Astrocyte (in vitro differentiated cells and primary cell): ENCODE measurements around the gene GDPD5. TPM values are rescaled to one million over a fixed set of nuclear protein-coding genes. Genes with fewer than 3 reads are reported as not detected.

Source experiments
- DNase-seq: peaks from one replicate; pipeline ENCODE4 v3.0.0-alpha.2; 2010; ENCODE audit warnings: low read depth
- FAIRE-seq: peaks from 2 replicates; lab custom pipeline; 2011; peaks lifted over from hg19 to GRCh38; lab: Jason Lieb, UNC
- H2AFZ ChIP-seq: 2 replicates; pipeline ENCODE4 v1.6.0; 2012; ENCODE audit warnings: low read depth, low read length, inconsistent platforms
- H3K27ac ChIP-seq: 2 replicates; pipeline ENCODE4 v1.5.1; 2011; ENCODE audit warnings: low read depth, low read length, inconsistent platforms
- H3K27me3 ChIP-seq: 2 replicates; pipeline ENCODE4 v1.6.0; 2011; ENCODE audit warnings: low read length, inconsistent platforms; ENCODE audit not compliant: insufficient read depth
- H3K36me3 ChIP-seq: 2 replicates; pipeline ENCODE4 v1.5.1; 2011; ENCODE audit warnings: low read length, inconsistent platforms; ENCODE audit not compliant: insufficient read depth
- H3K4me1 ChIP-seq: 2 replicates; pipeline ENCODE4 v1.5.1; 2011; ENCODE audit warnings: low read length, inconsistent platforms; ENCODE audit not compliant: insufficient read depth
- H3K4me2 ChIP-seq: 2 replicates; pipeline ENCODE4 v1.6.0; 2012; ENCODE audit warnings: low read length, inconsistent platforms
- H3K4me3 ChIP-seq: 2 replicates; pipeline ENCODE4 v1.5.1; 2011; ENCODE audit warnings: low read depth, mild to moderate bottlenecking, low read length, inconsistent platforms; ENCODE audit not compliant: insufficient read depth
- H3K79me2 ChIP-seq: 2 replicates; pipeline ENCODE4 v1.6.0; 2012; ENCODE audit warnings: mild to moderate bottlenecking, low read length, inconsistent platforms; ENCODE audit not compliant: insufficient read depth
- H3K9ac ChIP-seq: 2 replicates; pipeline ENCODE4 v1.6.0; 2012; ENCODE audit warnings: mild to moderate bottlenecking, low read length, inconsistent platforms
- H3K9me3 ChIP-seq: 2 replicates; pipeline ENCODE4 v1.5.1; 2012; ENCODE audit warnings: low read depth, mild to moderate bottlenecking, low read length, inconsistent platforms; ENCODE audit not compliant: insufficient read depth
- H4K20me1 ChIP-seq: 2 replicates; pipeline ENCODE4 v1.6.0; 2012; ENCODE audit warnings: low read length, inconsistent platforms; ENCODE audit not compliant: insufficient read depth
- H3K27ac Mint-ChIP-seq: one replicate; pipeline ENCODE4 v1.8.0; 2021; ENCODE audit warnings: mild to moderate bottlenecking, mixed read lengths; ENCODE audit not compliant: unreplicated experiment
- H3K27me3 Mint-ChIP-seq: one replicate; pipeline ENCODE4 v1.8.0; 2021; ENCODE audit warnings: low read depth, mixed read lengths; ENCODE audit not compliant: unreplicated experiment
- H3K36me3 Mint-ChIP-seq: one replicate; pipeline ENCODE4 v1.8.0; 2021; ENCODE audit warnings: low read depth, mixed read lengths; ENCODE audit not compliant: unreplicated experiment
- H3K4me1 Mint-ChIP-seq: one replicate; pipeline ENCODE4 v1.8.0; 2021; ENCODE audit warnings: low read depth, mixed read lengths; ENCODE audit not compliant: unreplicated experiment
- H3K4me3 Mint-ChIP-seq: one replicate; pipeline ENCODE4 v1.8.0; 2021; ENCODE audit warnings: mild to moderate bottlenecking, moderate library complexity, mixed read lengths; ENCODE audit not compliant: unreplicated experiment
- H3K9me3 Mint-ChIP-seq: one replicate; pipeline ENCODE4 v1.8.0; 2021; ENCODE audit warnings: mild to moderate bottlenecking, mixed read lengths; ENCODE audit not compliant: unreplicated experiment
- CTCF ChIP-seq: IDR thresholded peaks from 2 replicates; pipeline ENCODE4 v1.5.1; 2011; ENCODE audit warnings: low read depth, mild to moderate bottlenecking, inconsistent platforms, low read length, moderate library complexity; ENCODE audit not compliant: insufficient read depth
- EZH2 ChIP-seq: IDR thresholded peaks from 2 replicates; pipeline ENCODE4 v1.6.1; 2012; ENCODE audit warnings: mild to moderate bottlenecking, low read length, inconsistent platforms; ENCODE audit not compliant: insufficient read depth
- total RNA-seq: library from RNA; stranded (reverse); gene quantifications from 2 replicates; pipeline ENCODE4 v1.2.1, GENCODE V29; 2021

Gene GDPD5
- total RNA-seq, 1 donor from 2014 or later = 9.4 TPM

- Histone ChIP-seq H3K4me2 (no peak overlapping the region), H3K9me3 (no peaks in the 10 kb centered on the region), H3K4me3 (no peak overlapping the region), H3K27me3 (no peaks in the 10 kb centered on the region), H4K20me1 (no peaks in the 10 kb centered on the region), H3K4me1 (no peaks in the 10 kb centered on the region), H2AFZ (no peak overlapping the region), H3K36me3 (no peaks in the 10 kb centered on the region), H3K9ac (no peak overlapping the region), H3K79me2 (no peaks in the 10 kb centered on the region), H3K27ac (no peak overlapping the region)
- FAIRE-seq (no peak), DNase-seq (no peak)
- H3K27me3 Mint-ChIP-seq = peaks cover 51% of the 10 kb centered on the region
- no peaks in the 10 kb centered on the region for H3K9me3 Mint-ChIP-seq
- TF ChIP-seq CTCF (no peak), EZH2 (no peak)
- no peaks in the 10 kb centered on the region for H3K4me1 Mint-ChIP-seq
- H3K4me3 Mint-ChIP-seq = no peak overlapping the region
- peaks cover 3% of the 10 kb centered on the region for H3K36me3 Mint-ChIP-seq
- no peak overlapping the region for H3K27ac Mint-ChIP-seq
Observed at GRCh38 chr11:75439026-75439425, 86.7 kb downstream of the GDPD5 start.

- Mint-ChIP-seq H3K4me3 (no peak overlapping the region), H3K36me3 (peaks cover 3% of the 10 kb centered on the region), H3K4me1 (no peaks in the 10 kb centered on the region), H3K27ac (no peak overlapping the region), H3K9me3 (no peaks in the 10 kb centered on the region), H3K27me3 (peaks cover 56% of the 10 kb centered on the region)
- no peaks in the 10 kb centered on the region for H3K79me2 ChIP-seq
- H3K4me2 ChIP-seq = no peak overlapping the region
- DNase-seq (no peak), FAIRE-seq (no peak)
- no peaks in the 10 kb centered on the region for H3K4me1 ChIP-seq
- H3K4me3 ChIP-seq = no peak overlapping the region
- TF ChIP-seq EZH2 (no peak), CTCF (no peak)
- no peaks in the 10 kb centered on the region for H3K9me3 ChIP-seq
- no peak overlapping the region for H3K9ac ChIP-seq
- no peaks in the 10 kb centered on the region for H3K36me3 ChIP-seq
- H3K27ac ChIP-seq = no peak overlapping the region
- H4K20me1 ChIP-seq = no peaks in the 10 kb centered on the region
- H3K27me3 ChIP-seq = peaks cover 6% of the 10 kb centered on the region
- H2AFZ ChIP-seq = no peak overlapping the region
Observed at GRCh38 chr11:75437966-75438659, 87.6 kb downstream of the GDPD5 start.

- FAIRE-seq (no peak), DNase-seq (no peak)
- H3K27me3 ChIP-seq = peaks cover 19% of the 10 kb centered on the region
- Mint-ChIP-seq H3K27me3 (peaks cover 64% of the 10 kb centered on the region), H3K9me3 (no peaks in the 10 kb centered on the region), H3K4me3 (no peak overlapping the region), H3K27ac (no peak overlapping the region), H3K36me3 (peaks cover 4% of the 10 kb centered on the region), H3K4me1 (no peaks in the 10 kb centered on the region)
- no peak overlapping the region for H3K4me3 ChIP-seq
- no peak overlapping the region for H3K27ac ChIP-seq
- no peak overlapping the region for H3K9ac ChIP-seq
- H3K4me2 ChIP-seq = no peak overlapping the region
- no peaks in the 10 kb centered on the region for H3K79me2 ChIP-seq
- TF ChIP-seq CTCF (no peak), EZH2 (no peak)
- no peak overlapping the region for H2AFZ ChIP-seq
- H3K9me3 ChIP-seq = no peaks in the 10 kb centered on the region
- H3K4me1 ChIP-seq = no peaks in the 10 kb centered on the region
- H4K20me1 ChIP-seq = no peaks in the 10 kb centered on the region
- H3K36me3 ChIP-seq = no peaks in the 10 kb centered on the region
Observed at GRCh38 chr11:75436806-75437205, 88.9 kb downstream of the GDPD5 start.
